ENCODE data around the gene TMEM106A. TPM values are rescaled to one million over a fixed set of nuclear protein-coding genes. Genes with fewer than 3 reads are reported as not detected.

The TMEM106A gene
- total and polyA plus RNA-seq, 2 of the 13 experiments (the other 11 are each of a cell fraction or from before 2014, with no cell fraction given), result 16.9 to 35.9 TPM

DNA sequence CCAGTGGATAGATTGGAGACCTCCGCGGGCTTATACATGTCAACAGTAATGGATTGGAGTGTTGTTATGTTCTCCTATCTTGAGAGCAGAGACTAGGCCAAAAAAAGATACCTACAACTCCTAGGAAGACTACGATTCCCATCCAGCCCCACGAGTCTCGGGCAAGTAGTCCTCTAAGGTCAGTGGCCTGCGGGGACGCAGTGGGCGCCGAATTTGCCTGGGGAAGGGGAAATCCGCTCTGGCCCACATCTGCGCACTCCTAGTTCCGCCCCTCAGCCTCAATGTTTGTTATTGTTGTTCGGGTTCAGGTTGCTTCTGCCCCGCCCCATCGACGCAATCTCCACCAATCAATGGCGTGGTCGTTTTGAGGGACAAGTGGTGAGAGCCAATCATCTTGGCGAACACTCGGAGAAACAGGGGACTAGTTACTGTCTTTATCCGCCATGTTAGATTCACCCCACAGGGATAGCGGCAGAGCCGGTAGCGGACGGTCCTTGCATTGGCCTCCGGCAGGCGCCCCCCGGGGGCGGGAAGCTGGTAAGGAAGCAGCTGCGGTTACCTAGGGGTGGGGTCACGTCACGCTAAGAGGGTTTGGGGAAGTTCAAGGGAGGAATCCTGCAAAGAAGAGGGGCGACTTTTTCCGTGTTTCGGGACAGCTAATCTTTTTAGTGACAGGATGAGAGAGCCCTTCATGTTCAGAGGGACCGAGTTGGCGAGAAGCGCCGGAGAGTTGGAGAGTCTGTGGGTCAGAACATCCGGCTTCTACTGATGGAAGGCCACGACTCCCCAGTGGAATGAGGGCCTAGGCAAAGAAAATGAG, 40.7 kb upstream of the TMEM106A start, which contains the start of gene NBR1 (continued):
- TF ChIP-seq, protein P1, sequence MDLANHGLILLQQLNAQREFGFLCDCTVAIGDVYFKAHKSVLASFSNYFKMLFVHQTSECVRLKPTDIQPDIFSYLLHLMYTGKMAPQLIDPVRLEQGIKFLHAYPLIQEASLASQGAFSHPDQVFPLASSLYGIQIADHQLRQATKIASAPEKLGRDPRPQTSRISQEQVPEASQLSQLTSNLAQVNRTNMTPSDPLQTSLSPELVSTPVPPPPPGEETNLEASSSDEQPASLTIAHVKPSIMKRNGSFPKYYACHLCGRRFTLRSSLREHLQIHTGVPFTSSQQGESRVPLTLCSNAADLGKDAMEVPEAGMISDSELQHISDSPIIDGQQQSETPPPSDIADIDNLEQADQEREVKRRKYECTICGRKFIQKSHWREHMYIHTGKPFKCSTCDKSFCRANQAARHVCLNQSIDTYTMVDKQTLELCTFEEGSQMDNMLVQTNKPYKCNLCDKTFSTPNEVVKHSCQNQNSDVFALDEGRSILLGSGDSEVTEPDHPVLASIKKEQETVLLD (CRISPR knock-in tag; IDR thresholded peaks at IDR 0.05; ENCODE audit: low read depth), result peak; percentile 64; the same call in 1 of the 2 replicates
- TF ChIP-seq SP5 (CRISPR knock-in tag; IDR thresholded peaks at IDR 0.05; ENCODE audit: borderline replicate concordance, low read depth) (peak; percentile 83), BHLHE40 (IDR thresholded peaks at IDR 0.05; ENCODE audit: low read length) (0 out of 2 replicates have a peak, but pooled peaks have one; percentile 12), SP4 (CRISPR knock-in tag; IDR thresholded peaks at IDR 0.05) (peak; percentile 51; the same call in 1 of the 2 replicates), YEATS4 (CRISPR knock-in tag; IDR thresholded peaks at IDR 0.05; ENCODE audit: borderline replicate concordance) (peak; percentile 15; the same call in 1 of the 2 replicates), BCL6 (CRISPR knock-in tag; IDR thresholded peaks at IDR 0.05) (peak; percentile 22; the same call in 1 of the 2 replicates), HDAC1 (CRISPR knock-in tag; IDR thresholded peaks at IDR 0.05) (peak; percentile 79), ZNF790 (CRISPR knock-in tag; IDR thresholded peaks at IDR 0.05; ENCODE audit: borderline replicate concordance) (peak; percentile 89; the same call in 1 of the 2 replicates), SKI (IDR thresholded peaks at IDR 0.05; ENCODE audit: partially characterized antibody) (peak; percentile 31), TEAD3 (CRISPR knock-in tag; optimal IDR thresholded peaks at IDR 0.05; ENCODE audit: borderline replicate concordance) (no peak), ZNF441 (CRISPR knock-in tag; IDR thresholded peaks at IDR 0.05; ENCODE audit: borderline replicate concordance) (0 out of 2 replicates have a peak, but pooled peaks have one; percentile 30), EP300 (IDR thresholded peaks at IDR 0.05; ENCODE audit: low read depth in 2 of 2, low read length in 2 of 2) (peak in 1 of 2 experiments; percentile 43; a peak in 2 of 4 replicates), EP300 (CRISPR knock-in tag; IDR thresholded peaks at IDR 0.05; ENCODE audit: borderline replicate concordance) (0 out of 2 replicates have a peak, but pooled peaks have one; percentile 7), FOSL1 (CRISPR knock-in tag; IDR thresholded peaks at IDR 0.05; ENCODE audit: borderline replicate concordance) (no peak), TP53 (CRISPR knock-in tag; conservative IDR thresholded peaks at IDR 0.05) (0 out of 2 replicates have a peak, but pooled peaks have one; percentile 60), REPIN1 (CRISPR knock-in tag; IDR thresholded peaks at IDR 0.05; ENCODE audit: borderline replicate concordance, low read depth) (peak; percentile 14; the same call in 1 of the 2 replicates), ZNF678 (CRISPR knock-in tag; IDR thresholded peaks at IDR 0.05) (peak; percentile 32; the same call in 1 of the 2 replicates)
- TF ChIP-seq, protein P2, sequence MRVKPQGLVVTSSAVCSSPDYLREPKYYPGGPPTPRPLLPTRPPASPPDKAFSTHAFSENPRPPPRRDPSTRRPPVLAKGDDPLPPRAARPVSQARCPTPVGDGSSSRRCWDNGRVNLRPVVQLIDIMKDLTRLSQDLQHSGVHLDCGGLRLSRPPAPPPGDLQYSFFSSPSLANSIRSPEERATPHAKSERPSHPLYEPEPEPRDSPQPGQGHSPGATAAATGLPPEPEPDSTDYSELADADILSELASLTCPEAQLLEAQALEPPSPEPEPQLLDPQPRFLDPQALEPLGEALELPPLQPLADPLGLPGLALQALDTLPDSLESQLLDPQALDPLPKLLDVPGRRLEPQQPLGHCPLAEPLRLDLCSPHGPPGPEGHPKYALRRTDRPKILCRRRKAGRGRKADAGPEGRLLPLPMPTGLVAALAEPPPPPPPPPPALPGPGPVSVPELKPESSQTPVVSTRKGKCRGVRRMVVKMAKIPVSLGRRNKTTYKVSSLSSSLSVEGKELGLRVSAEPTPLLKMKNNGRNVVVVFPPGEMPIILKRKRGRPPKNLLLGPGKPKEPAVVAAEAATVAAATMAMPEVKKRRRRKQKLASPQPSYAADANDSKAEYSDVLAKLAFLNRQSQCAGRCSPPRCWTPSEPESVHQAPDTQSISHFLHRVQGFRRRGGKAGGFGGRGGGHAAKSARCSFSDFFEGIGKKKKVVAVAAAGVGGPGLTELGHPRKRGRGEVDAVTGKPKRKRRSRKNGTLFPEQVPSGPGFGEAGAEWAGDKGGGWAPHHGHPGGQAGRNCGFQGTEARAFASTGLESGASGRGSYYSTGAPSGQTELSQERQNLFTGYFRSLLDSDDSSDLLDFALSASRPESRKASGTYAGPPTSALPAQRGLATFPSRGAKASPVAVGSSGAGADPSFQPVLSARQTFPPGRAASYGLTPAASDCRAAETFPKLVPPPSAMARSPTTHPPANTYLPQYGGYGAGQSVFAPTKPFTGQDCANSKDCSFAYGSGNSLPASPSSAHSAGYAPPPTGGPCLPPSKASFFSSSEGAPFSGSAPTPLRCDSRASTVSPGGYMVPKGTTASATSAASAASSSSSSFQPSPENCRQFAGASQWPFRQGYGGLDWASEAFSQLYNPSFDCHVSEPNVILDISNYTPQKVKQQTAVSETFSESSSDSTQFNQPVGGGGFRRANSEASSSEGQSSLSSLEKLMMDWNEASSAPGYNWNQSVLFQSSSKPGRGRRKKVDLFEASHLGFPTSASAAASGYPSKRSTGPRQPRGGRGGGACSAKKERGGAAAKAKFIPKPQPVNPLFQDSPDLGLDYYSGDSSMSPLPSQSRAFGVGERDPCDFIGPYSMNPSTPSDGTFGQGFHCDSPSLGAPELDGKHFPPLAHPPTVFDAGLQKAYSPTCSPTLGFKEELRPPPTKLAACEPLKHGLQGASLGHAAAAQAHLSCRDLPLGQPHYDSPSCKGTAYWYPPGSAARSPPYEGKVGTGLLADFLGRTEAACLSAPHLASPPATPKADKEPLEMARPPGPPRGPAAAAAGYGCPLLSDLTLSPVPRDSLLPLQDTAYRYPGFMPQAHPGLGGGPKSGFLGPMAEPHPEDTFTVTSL (CRISPR knock-in tag; IDR thresholded peaks at IDR 0.05; ENCODE audit: borderline replicate concordance), result peak; percentile 15; the same call in 1 of the 2 replicates
- TF ChIP-seq, protein P3, sequence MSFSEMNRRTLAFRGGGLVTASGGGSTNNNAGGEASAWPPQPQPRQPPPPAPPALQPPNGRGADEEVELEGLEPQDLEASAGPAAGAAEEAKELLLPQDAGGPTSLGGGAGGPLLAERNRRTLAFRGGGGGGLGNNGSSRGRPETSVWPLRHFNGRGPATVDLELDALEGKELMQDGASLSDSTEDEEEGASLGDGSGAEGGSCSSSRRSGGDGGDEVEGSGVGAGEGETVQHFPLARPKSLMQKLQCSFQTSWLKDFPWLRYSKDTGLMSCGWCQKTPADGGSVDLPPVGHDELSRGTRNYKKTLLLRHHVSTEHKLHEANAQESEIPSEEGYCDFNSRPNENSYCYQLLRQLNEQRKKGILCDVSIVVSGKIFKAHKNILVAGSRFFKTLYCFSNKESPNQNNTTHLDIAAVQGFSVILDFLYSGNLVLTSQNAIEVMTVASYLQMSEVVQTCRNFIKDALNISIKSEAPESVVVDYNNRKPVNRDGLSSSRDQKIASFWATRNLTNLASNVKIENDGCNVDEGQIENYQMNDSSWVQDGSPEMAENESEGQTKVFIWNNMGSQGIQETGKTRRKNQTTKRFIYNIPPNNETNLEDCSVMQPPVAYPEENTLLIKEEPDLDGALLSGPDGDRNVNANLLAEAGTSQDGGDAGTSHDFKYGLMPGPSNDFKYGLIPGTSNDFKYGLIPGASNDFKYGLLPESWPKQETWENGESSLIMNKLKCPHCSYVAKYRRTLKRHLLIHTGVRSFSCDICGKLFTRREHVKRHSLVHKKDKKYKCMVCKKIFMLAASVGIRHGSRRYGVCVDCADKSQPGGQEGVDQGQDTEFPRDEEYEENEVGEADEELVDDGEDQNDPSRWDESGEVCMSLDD (CRISPR knock-in tag; IDR thresholded peaks at IDR 0.05; ENCODE audit: borderline replicate concordance), result peak; percentile 33; the same call in 1 of the 2 replicates

Data from HepG2 (cell line).